NB4 (cell line): ENCODE measurements around the gene C1QTNF1.
"Not testable (repeated sequence)": the region's sequence is repeated elsewhere in the genome, so short reads cannot be mapped to it uniquely, and the experiment has no call there.

Source experiments
- DNase-seq: peaks from one replicate; pipeline ENCODE4 v3.0.0; 2010; ENCODE audit warnings: low read depth
- H3K4me3 ChIP-seq: one replicate; pipeline ENCODE4 v1.5.1; 2011; ENCODE audit warnings: mild to moderate bottlenecking, low read depth, low read length, moderate library complexity
- CTCF ChIP-seq: IDR thresholded peaks from one replicate; pipeline ENCODE4 v1.5.1; 2012; ENCODE audit warnings: low read depth, low read length
- MAX ChIP-seq: IDR thresholded peaks from 2 replicates; pipeline ENCODE4 v1.6.1; 2011; ENCODE audit warnings: low read depth, low read length
- MYC ChIP-seq: IDR thresholded peaks from 2 replicates; pipeline ENCODE4 v1.6.1; 2011; ENCODE audit warnings: low read depth, low read length
- POLR2A ChIP-seq: IDR thresholded peaks from 2 replicates; pipeline ENCODE4 v1.6.1; 2011; ENCODE audit warnings: mild to moderate bottlenecking; ENCODE audit not compliant: insufficient read length; ENCODE audit errors: extremely low read depth

Gene C1QTNF1

GRCh38 chr17:79019632-79020584, 4.1 kb upstream of the C1QTNF1 start:
- H3K4me3 ChIP-seq: no peak overlapping the region
- peak; percentile 66 for DNase-seq
- no peak for TF ChIP-seq MYC
- peak; percentile 51 for TF ChIP-seq CTCF

- no peak overlapping the region for H3K4me3 ChIP-seq
- DNase-seq: no peak
- no peak for TF ChIP-seq MAX
Measured at GRCh38 chr17:79020631-79021301, 3.2 kb upstream of the C1QTNF1 start.

- DNase-seq, H3K4me3 ChIP-seq: not testable (repeated sequence)
Measured at GRCh38 chr17:79021929-79022328, 2.0 kb upstream of the C1QTNF1 start.

GRCh38 chr17:79022507-79022991, 1.4 kb upstream of the C1QTNF1 start:
- H3K4me3 ChIP-seq: no peak overlapping the region
- no peak for DNase-seq
- no peak for TF ChIP-seq MAX
- no peak for TF ChIP-seq POLR2A
- TF ChIP-seq CTCF: no peak
- TF ChIP-seq MYC: no peak

- no peak for DNase-seq
Measured at GRCh38 chr17:79023180-79023705, 726 bp upstream of the C1QTNF1 start.

More at GRCh38 chr17:79023180-79023705, 726 bp upstream of the C1QTNF1 start:
- TF ChIP-seq MAX (no peak), POLR2A (no peak), CTCF (no peak), MYC (no peak)
- no peak overlapping the region for H3K4me3 ChIP-seq
